HG02623 (cell line): ENCODE measurements around the gene PPARGC1A.

Source experiments
- ATAC-seq: cut with Tn5 transposase; IDR thresholded peaks from one replicate; pipeline ENCODE4 v1.9.1; 2021; ENCODE audit warnings: moderate library complexity; ENCODE audit not compliant: unreplicated experiment

The PPARGC1A gene

DNA sequence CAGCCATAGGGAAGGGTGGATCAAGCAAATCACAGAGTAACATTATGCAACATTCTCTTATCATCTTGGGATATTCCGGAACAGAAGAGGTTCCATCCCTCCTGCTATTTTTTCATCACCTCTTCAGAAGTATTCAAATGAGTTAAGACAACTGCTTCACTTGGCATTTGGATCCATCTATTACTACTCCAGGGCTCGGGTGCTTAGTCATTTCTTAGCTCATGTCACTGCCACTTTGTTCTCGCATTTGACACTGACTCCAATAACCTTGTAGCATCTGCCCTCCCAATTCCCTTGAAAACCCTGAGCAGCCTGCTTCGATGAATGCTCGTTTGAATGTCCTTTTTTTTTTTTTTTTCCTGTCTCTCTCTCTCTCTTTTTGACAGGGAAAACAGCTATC, 114.9 kb downstream of the PPARGC1A start:
- no peak for ATAC-seq

DNA sequence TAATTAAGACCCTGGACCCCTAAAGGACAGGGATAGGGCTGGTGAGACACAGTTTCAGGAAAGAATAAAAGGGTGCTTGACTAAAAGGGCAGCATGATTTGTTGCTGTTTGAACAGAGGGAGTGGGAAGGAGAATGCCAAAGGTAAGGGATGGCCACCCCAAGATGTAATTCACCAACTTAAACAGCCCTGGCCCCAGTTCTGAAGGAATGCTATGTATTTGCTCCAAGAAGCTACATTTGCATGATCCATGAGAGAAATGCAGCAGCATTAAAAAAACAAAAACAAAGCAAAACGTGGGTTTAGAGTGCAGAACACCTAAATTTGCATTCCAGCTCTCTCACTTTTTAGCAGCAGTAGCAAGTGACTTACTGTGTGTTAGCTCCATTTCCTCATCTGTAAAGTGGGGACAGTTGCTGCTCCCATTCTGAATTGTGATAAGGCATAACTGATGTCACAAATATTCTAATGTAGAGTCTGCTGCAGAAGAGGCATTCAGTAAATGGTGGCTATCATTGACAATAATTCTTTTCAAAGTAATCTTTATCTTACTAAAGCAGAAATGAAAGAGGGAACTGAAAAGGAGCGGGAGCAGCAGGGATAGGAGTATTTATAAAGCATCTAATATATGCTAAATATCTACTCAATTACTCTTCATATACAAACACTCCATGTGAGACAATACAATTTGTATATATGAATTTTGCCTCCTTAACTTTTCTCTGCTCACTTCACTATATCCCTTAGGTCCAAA, 115.8 kb downstream of the PPARGC1A start:
- ATAC-seq: no peak

DNA sequence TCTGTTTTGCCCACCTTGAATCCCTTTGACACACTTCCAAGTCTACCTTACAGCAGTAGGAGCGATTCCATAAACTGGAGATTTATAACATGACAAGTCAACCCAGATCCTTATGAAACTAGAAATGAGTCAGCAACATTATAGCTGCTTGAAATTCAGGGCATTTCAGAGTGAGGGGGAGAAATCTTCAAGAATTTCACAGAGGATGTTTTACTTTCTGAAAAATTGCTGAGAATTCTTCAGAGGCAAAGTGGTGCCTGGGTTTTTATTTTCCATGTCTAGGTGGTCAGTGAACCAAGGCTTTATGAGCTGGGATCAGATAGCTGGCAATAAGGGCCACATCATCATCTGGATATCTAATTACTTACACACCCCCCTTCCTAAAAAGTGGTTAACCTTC, 119.8 kb downstream of the PPARGC1A start:
- no peak for ATAC-seq

DNA sequence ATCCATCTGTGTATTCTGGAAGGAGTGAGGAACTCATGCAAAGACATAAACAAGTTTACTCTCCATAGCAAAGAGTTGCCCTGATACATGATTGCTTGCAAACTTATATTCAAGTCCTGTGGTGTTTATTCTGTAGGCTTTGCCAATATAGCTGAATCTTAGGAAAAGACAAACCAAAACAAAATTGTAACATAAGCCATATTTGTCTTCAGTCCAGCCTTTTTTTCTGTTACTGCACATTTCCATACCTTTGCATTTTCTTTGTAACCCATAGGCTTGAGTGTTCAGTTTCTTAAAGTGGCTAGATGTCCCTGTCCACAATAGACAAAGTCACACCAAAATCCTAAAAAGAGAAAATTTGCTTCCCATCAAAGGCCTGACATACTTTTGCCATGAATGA, 120.4 kb downstream of the PPARGC1A start:
- ATAC-seq: no peak

DNA sequence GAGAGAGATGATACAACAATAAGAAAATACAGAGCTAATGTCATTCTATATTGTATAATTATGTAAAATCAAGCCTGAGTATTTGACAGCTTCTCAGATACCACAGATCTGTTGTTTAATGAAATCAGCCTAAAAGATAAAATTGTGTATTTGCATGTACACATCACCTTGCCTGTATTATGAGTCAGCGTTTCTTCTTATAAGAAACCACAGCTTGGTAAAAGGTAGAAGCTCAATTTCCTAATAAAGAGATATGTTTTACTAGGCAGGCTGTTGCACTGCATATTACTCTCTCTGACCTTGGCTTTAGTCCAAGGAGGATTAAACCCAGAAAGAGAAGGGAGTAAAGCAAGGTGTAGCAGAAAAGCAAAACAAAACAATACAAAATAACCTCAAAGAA, 121.3 kb downstream of the PPARGC1A start:
- ATAC-seq: no peak

DNA sequence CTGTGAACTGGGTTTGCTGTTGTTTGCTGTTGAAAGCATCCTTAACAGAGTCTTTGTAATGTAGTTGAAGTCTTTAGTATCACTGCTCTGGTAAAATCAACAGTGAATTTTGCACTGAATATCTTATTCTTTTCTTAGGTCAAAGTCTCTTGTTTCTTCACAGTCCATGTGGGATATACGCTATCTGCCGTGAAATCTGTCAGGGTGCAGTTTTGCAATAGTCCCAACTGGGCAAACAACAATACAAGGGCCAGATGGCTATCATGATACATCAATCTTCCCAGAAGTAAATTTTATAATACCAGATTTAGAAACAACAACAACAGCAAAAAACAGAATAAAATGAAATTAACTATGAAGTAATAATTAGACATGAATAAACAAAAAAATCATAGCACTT, 123.5 kb downstream of the PPARGC1A start:
- ATAC-seq: no peak

DNA sequence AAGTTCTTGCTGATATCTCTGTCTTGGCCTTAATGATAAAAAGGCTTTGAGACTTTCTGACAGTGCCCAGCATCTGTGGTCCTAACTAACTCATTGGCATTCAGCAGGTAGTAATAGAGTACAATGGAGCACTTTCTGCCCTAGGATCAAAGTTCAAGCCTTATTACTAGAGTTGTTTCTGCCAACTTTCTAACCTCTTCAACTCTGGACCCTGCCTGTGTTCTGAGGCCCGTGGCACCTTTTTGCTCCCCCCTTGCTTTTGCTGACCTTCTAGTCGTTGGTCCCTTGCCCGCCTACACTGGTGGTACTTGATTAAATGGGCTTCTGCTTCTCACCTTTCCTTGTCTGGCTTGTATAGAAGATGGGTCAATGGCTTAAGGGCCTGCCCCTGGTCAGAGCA, 126.3 kb downstream of the PPARGC1A start:
- ATAC-seq: no peak

DNA sequence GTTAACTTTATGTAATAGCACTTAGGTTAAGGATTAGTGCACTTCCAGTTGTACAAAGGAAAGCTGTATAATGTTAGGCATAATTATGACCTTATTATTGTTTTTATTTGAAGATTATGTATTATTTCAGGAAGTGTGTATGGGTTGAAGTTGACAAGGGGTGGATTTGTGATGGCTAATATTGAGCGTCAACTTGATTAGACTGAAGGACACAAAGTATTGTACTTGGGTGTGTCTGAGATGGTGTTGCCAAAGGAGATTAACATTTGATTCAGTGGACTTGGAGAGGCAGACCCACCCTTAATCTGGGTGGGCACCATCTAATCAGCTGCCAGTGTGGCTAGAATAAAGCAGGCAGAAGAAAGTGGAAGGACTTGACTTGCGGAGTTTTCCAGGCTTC, 127.3 kb downstream of the PPARGC1A start:
- ATAC-seq: no peak

DNA sequence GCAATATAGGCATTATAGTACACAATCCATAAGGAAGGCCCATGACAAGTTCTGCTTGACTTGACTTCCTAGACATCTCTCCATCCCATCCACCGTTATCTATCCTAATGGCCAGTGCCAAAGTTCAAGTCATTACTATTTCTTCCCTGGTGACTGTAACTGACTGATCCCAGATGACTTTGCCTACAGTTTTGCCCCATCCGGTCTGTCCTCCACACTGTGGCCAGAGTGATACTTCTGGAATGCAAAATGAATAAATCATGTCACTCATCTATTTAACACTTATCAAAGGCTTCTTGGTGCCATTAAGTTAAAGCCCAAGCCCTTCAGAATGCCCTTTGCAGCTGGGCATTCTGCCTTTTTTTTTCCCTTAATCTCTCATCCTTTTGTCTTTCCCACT, 130.8 kb downstream of the PPARGC1A start:
- no peak for ATAC-seq

DNA sequence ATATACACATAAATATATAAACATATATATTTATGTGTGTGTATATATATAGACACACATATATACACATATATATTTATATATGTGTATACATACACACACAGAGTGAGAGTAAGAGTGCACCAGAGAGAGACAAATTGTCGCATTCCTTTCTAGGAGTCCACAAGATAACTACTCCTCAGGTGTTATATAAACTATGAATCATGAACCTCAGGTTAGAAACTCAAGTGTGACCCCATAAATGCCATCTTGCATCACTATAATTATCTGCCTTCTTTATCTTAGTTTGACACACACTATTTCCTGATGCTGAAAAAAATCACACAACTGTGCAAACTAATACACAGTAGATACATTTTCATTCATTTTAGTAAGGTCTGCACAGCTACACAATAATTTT, 135.2 kb downstream of the PPARGC1A start:
- no peak for ATAC-seq

DNA sequence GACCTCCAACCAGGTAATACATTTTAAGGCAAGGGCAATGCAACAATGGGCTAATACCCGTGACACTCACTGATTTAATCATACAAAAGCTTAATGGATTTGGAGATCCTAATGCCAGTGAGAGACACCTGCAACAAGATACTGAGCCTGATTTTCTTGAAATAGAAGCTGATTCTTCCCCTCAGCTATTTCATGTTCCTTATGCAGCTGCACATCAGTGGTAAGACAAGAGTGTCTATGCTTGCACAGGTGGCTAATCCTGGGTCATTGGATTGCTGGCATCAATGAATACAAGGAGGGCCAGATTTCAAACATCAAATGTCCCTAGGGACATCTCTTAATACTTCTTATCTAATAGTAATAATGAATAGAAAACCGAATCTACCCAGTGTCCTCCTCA, 139.7 kb downstream of the PPARGC1A start:
- no peak for ATAC-seq

DNA sequence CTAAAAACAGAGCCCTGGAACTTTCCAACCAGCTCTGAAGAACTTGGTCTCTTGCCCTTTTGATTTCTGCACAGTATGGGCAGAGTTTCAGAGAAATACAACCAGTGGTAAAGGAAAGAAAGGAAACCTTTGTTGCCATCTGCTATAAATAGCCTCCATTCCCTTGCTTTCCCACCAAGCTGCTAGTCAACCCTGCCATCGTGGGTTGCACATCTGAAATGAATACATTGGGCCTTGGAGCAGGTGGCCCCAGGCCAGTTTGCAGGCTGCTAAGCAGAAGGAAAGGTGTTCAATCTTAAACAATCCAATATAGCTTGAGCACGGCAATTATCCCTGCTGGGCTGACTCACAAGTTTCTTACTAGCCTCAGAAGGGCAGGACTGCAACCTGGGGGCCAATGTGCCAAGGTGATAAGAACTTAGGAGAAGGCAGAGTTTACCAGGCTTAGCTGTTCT, 142.5 kb downstream of the PPARGC1A start:
- no peak for ATAC-seq

DNA sequence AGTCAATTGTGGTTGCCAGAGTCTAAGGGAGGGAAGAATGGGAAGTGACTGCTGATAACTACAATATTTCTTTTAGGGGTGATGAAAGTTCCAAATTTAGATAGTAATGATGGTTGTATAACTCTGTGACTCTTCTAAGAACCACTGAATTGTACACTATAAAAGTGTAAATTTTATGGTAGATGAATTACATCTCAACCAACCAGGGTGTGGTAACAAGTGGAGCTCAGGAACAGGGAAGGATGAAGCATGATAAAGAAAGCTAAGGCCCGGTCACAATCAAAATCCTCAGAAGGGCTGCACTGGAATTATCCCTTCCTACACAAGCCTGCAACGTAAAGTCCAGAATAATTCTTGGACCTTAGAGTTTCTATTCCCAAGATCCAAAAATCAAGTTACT, 143.2 kb downstream of the PPARGC1A start:
- no peak for ATAC-seq

DNA sequence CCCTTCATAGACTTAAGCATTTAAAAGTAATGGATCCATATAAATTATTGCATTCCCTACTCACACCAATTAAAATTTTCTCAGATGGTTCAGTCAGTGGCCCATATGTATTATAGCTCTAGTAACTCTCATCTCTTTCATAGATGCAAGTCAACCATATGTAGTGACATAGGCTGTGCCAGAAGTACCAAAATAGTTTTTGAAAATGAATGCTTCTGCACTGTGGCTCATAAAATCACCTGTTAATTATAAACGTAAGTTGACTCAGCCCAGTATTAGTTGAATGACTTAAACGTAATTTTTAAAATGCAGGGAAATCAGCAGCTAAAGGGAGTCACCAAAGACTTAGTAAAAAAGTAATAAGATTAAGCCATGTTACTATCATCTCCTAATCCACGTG, 143.8 kb downstream of the PPARGC1A start:
- no peak for ATAC-seq

DNA sequence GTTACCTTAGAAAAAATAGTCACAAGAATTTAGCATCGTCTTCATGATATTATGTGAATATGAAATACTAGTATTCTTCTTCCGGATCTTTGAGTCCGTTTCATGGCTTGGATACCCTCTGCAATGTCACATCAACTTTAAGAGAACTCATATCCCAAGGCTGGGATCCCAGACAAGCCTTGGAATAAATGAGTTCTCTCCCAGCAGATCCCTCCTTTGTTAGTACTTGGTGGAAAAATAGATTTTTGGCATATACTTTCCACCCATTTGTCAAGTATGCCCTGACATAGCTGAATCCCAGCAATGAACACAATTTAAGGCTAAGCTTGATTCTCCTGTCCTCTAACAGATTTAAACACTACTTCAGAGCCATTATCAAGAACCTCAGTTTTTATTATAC, 144.5 kb downstream of the PPARGC1A start:
- ATAC-seq: no peak
